Trophoblast cell (in vitro differentiated cells and primary cell): ENCODE measurements around the gene ZNF227.

Experiments
- DNase-seq, 2 donors: peaks; one replicate each; pipeline ENCODE4 v3.0.0-alpha.2; 2016
- H2AFZ ChIP-seq: 2 replicates; pipeline ENCODE4 v1.6.1; 2013; ENCODE audit warnings: low read length, moderate library complexity, mild to moderate bottlenecking; ENCODE audit not compliant: insufficient read depth, poor library complexity
- H2AK5ac ChIP-seq: 2 replicates; pipeline ENCODE4 v1.6.1; 2013; ENCODE audit warnings: mild to moderate bottlenecking, low read length
- H2BK120ac ChIP-seq: 2 replicates; pipeline ENCODE4 v1.6.1; 2013; ENCODE audit warnings: low read length, mild to moderate bottlenecking, moderate library complexity; ENCODE audit not compliant: insufficient read depth, poor library complexity
- H2BK12ac ChIP-seq: 2 replicates; pipeline ENCODE4 v1.6.1; 2013; ENCODE audit warnings: mild to moderate bottlenecking, low read length, moderate library complexity
- H2BK5ac ChIP-seq: 2 replicates; pipeline ENCODE4 v1.6.1; 2013; ENCODE audit warnings: low read length, low read depth, moderate library complexity, mild to moderate bottlenecking; ENCODE audit not compliant: poor library complexity
- H3K14ac ChIP-seq: 2 replicates; pipeline ENCODE4 v1.6.1; 2013; ENCODE audit warnings: mild to moderate bottlenecking, low read length
- H3K18ac ChIP-seq: 2 replicates; pipeline ENCODE4 v1.6.1; 2013; ENCODE audit warnings: mild to moderate bottlenecking, low read length
- H3K23ac ChIP-seq: 2 replicates; pipeline ENCODE4 v1.6.1; 2013; ENCODE audit warnings: low read length
- H3K27ac ChIP-seq: 2 replicates; pipeline ENCODE4 v1.5.1; 2013; ENCODE audit warnings: low read depth, mild to moderate bottlenecking, inconsistent platforms, low read length, moderate library complexity
- H3K27me3 ChIP-seq: 2 replicates; pipeline ENCODE4 v1.6.1; 2013; ENCODE audit warnings: inconsistent platforms, mild to moderate bottlenecking, low read length, moderate library complexity; ENCODE audit not compliant: insufficient read depth
- H3K36me3 ChIP-seq, 2 experiments: 1 replicate in 1 of 2; 2 replicates in 1 of 2; pipeline ENCODE4 v1.6.1; 2013; ENCODE audit warnings: low read length in 2 of 2, mild to moderate bottlenecking in 2 of 2, moderate library complexity in 1 of 2; ENCODE audit not compliant: insufficient read depth in 2 of 2, control insufficient read depth in 1 of 2
- H3K4ac ChIP-seq: 2 replicates; pipeline ENCODE4 v1.6.1; 2013; ENCODE audit warnings: low read depth, mild to moderate bottlenecking, low read length, moderate library complexity
- H3K4me1 ChIP-seq, 2 experiments: 1 replicate in 1 of 2; 2 replicates in 1 of 2; pipeline ENCODE4 v1.6.1; 2013; ENCODE audit warnings: low read length in 2 of 2, mild to moderate bottlenecking in 2 of 2, moderate library complexity in 1 of 2; ENCODE audit not compliant: insufficient read depth in 2 of 2, control insufficient read depth in 1 of 2
- H3K4me2 ChIP-seq: 2 replicates; pipeline ENCODE4 v1.6.1; 2013; ENCODE audit warnings: inconsistent platforms, mild to moderate bottlenecking, low read length, moderate library complexity
- H3K4me3 ChIP-seq: 2 replicates; pipeline ENCODE4 v1.5.1; 2013; ENCODE audit warnings: mild to moderate bottlenecking, low read depth, low read length, inconsistent platforms
- H3K79me1 ChIP-seq: one replicate; pipeline ENCODE4 v1.6.1; 2013; ENCODE audit warnings: low read length
- H3K79me2 ChIP-seq: 2 replicates; pipeline ENCODE4 v1.6.1; 2013; ENCODE audit warnings: low read length, mild to moderate bottlenecking; ENCODE audit not compliant: control insufficient read depth, insufficient read depth, poor library complexity
- H3K9ac ChIP-seq: 2 replicates; pipeline ENCODE4 v1.6.1; 2013; ENCODE audit warnings: mild to moderate bottlenecking, low read length
- H3K9me3 ChIP-seq: 2 replicates; pipeline ENCODE4 v1.6.1; 2013; ENCODE audit warnings: low read depth, mild to moderate bottlenecking, control low read depth, inconsistent platforms, low read length; ENCODE audit not compliant: insufficient read depth
- H4K12ac ChIP-seq: 2 replicates; pipeline ENCODE4 v1.6.1; 2013; ENCODE audit warnings: low read depth, mild to moderate bottlenecking, low read length, moderate library complexity
- H4K8ac ChIP-seq: 2 replicates; pipeline ENCODE4 v1.6.1; 2013; ENCODE audit warnings: low read depth, mild to moderate bottlenecking, low read length, moderate library complexity
- H4K91ac ChIP-seq: one replicate; pipeline ENCODE4 v1.6.1; 2013; ENCODE audit warnings: low read depth, mild to moderate bottlenecking, low read length, moderate library complexity
- WGBS: extraction: QIAGEN DNeasy Blood & Tissue Kit; methylation state at CpG from one replicate; pipeline ENCODE4 v1.1.7; 2013; ENCODE audit warnings: missing lambda C conversion rate; ENCODE audit not compliant: insufficient read length, insufficient coverage; ENCODE audit errors: extremely low coverage; 5-methylcytosine and 5-hydroxymethylcytosine counted together

ZNF227 gene

DNA sequence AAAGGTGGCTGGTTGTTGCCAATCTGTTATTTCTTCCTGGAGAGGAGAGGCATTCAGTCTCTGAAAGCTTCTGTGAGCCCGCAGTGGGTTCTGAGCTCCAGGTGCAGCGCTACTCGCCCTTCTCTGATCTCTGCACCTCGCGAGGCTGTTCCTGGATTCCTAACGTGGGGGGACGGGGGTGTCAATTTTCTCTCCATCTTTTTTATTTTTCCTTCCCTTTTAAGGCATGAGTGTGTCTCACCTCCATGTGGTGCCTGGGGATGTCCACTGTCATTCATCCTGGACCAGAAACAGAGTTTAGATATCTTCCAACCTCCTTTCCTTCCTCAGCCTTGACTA lies 48.0 kb downstream of the ZNF227 start:
- H3K4ac ChIP-seq, result no peak overlapping the region
- H3K14ac ChIP-seq, result no peak overlapping the region
- H2BK120ac ChIP-seq, result no peak overlapping the region
- no peak overlapping the region for H3K9ac ChIP-seq
- H2AK5ac ChIP-seq, result no peak overlapping the region
- no peak overlapping the region for H2BK5ac ChIP-seq
- H3K23ac ChIP-seq, result no peak overlapping the region
- no peaks in the 10 kb centered on the region for H3K79me2 ChIP-seq
- H3K27ac ChIP-seq, result no peak overlapping the region
- no CpG with 5 or more reads among the region's 7 CpGs for WGBS
- H3K27me3 ChIP-seq, result no peaks in the 10 kb centered on the region
- no peak overlapping the region for H2AFZ ChIP-seq
- peak overlapping the region; percentile 74 for H3K4me2 ChIP-seq
- no peaks in the 10 kb centered on the region for H3K4me1 ChIP-seq
- no peak overlapping the region for H4K91ac ChIP-seq
- no peak overlapping the region for H4K8ac ChIP-seq
- H3K9me3 ChIP-seq, result no peaks in the 10 kb centered on the region
- H3K18ac ChIP-seq, result no peak overlapping the region
- no peaks in the 10 kb centered on the region for H3K79me1 ChIP-seq
- no peak overlapping the region for H2BK12ac ChIP-seq
- no peak overlapping the region for H3K4me3 ChIP-seq
- DNase-seq, result no peak
- no peak overlapping the region for H4K12ac ChIP-seq
- no peaks in the 10 kb centered on the region for H3K36me3 ChIP-seq

DNA sequence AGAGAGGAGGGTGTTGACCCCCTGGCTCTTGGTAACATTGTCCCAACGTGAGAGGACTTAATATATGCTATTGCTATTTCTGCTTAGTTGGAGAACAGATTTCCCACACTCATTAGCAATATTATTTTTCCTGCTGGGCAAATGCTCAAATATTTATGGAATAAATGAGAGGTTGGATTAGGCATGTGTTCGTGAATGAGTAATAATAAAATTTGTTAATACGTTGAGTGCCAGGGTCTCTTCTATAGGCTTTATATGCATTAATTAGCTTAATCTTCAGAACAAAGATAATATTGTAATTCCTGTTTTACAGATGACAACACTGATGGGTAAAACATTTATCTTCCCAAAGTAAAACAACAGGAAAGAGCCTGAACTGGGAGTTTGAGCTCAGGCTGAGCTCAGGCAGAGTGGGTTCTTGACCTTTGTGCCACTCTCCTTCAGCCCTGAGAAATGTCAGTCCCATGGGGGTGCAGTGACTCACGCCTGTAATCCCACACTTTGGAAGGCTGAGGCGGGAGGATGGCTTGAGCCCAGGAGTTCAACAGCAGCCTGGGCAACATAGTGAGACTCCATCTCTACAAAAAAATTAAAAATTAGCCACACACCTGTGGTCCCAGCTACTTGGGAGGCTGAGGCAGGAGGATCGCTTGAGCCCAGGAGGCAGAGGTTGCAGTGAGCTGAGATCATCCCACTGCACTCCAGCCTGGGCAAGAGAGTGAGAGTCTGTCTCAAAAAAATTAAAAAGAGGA lies 48.5 kb downstream of the ZNF227 start:
- 100% methylated on average over 1 of the region's 6 CpGs for WGBS
- Histone ChIP-seq H3K9me3 (no peaks in the 10 kb centered on the region), H3K79me1 (no peaks in the 10 kb centered on the region), H4K12ac (no peak overlapping the region), H3K4me1 (no peaks in the 10 kb centered on the region), H3K4ac (no peak overlapping the region), H3K27ac (no peak overlapping the region), H3K18ac (no peak overlapping the region), H3K9ac (no peak overlapping the region), H4K91ac (no peak overlapping the region), H3K4me3 (no peak overlapping the region), H3K36me3 (no peaks in the 10 kb centered on the region), H3K23ac (no peak overlapping the region), H2BK12ac (no peak overlapping the region), H3K79me2 (no peaks in the 10 kb centered on the region), H2BK120ac (no peak overlapping the region), H4K8ac (no peak overlapping the region), H2AFZ (no peak overlapping the region), H3K4me2 (no peak overlapping the region), H3K27me3 (no peaks in the 10 kb centered on the region), H3K14ac (no peak overlapping the region), H2AK5ac (no peak overlapping the region), H2BK5ac (no peak overlapping the region)
- DNase-seq, result no peak

DNA sequence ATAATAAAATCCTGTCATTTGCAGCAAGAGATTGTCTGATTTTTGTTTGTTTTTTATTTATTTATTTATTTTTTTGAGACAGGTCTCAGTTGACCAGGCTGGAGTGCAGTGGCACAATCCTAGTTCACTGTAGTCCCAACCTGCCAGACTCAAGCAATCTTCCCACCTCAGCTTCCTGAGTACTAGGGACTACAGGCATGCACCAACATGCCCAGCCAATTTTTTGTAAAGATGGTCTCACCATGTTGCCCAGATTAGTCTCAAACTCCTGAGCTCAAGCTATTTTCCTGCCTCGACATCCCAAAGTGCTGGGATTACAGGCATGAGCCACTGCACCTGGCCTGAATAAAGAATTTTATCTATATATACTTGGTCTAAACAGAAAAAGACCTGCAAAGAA lies 65.0 kb downstream of the ZNF227 start:
- H3K23ac ChIP-seq, result no peak overlapping the region
- H2BK12ac ChIP-seq, result no peak overlapping the region
- no peak overlapping the region for H3K27ac ChIP-seq
- no peak overlapping the region for H3K4me3 ChIP-seq
- peaks cover 2 to 3% of the 10 kb centered on the region in 2 experiments for H3K36me3 ChIP-seq
- no peak overlapping the region for H3K14ac ChIP-seq
- no peak overlapping the region for H3K9ac ChIP-seq
- no peak overlapping the region for H4K91ac ChIP-seq
- no peak overlapping the region for H4K12ac ChIP-seq
- H2AK5ac ChIP-seq, result no peak overlapping the region
- no peaks in the 10 kb centered on the region for H3K4me1 ChIP-seq
- DNase-seq, result no peak
- no peak overlapping the region for H2AFZ ChIP-seq
- H2BK120ac ChIP-seq, result no peak overlapping the region
- H3K4me2 ChIP-seq, result no peak overlapping the region
- H3K4ac ChIP-seq, result no peak overlapping the region
- no peak overlapping the region for H3K18ac ChIP-seq
- H4K8ac ChIP-seq, result no peak overlapping the region
- no peaks in the 10 kb centered on the region for H3K27me3 ChIP-seq
- no CpG with 5 or more reads among the region's 1 CpG for WGBS
- peak overlapping the region; percentile 21 for H2BK5ac ChIP-seq
- no peaks in the 10 kb centered on the region for H3K79me1 ChIP-seq
- H3K79me2 ChIP-seq, result no peaks in the 10 kb centered on the region
- H3K9me3 ChIP-seq, result peaks cover 6% of the 10 kb centered on the region

DNA sequence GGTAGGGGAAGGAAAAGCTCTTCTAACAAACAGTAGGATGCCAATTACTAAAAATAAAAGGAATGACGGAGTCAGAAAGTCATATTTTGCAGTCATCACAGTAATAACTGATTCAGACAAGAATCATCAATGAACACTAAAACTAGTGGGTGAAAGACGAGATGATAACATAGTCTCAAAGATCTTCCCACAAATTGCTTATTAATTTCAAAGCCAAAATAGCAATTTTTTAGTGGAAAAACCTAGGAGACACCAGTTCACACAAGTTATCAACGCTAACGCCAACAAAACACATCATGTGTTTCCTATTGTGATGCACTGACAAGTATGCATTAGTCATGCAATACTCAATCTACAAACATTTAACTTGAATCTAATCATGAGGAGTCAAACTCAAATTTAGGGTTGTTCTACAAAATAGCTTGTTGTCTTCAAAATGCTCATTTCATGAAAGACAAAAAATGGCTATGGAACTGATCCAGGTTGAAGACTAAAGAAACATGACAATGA lies 65.9 kb downstream of the ZNF227 start:
- H2BK12ac ChIP-seq, result no peak overlapping the region
- H3K9ac ChIP-seq, result no peak overlapping the region
- H2BK120ac ChIP-seq, result no peak overlapping the region
- no peak overlapping the region for H3K23ac ChIP-seq
- no peaks in the 10 kb centered on the region for H3K79me2 ChIP-seq
- H3K27me3 ChIP-seq, result no peaks in the 10 kb centered on the region
- H3K27ac ChIP-seq, result no peak overlapping the region
- H3K4ac ChIP-seq, result no peak overlapping the region
- no peak overlapping the region for H4K8ac ChIP-seq
- H3K9me3 ChIP-seq, result peaks cover 6% of the 10 kb centered on the region
- no peak for DNase-seq
- H3K14ac ChIP-seq, result no peak overlapping the region
- no peaks in the 10 kb centered on the region for H3K79me1 ChIP-seq
- no peak overlapping the region for H4K12ac ChIP-seq
- H3K4me2 ChIP-seq, result no peak overlapping the region
- no peak overlapping the region for H2AK5ac ChIP-seq
- H3K18ac ChIP-seq, result no peak overlapping the region
- H3K4me1 ChIP-seq, result no peaks in the 10 kb centered on the region
- no peak overlapping the region for H4K91ac ChIP-seq
- no peak overlapping the region for H3K4me3 ChIP-seq
- no peak overlapping the region for H2AFZ ChIP-seq
- WGBS, result no CpG with 5 or more reads among the region's 4 CpGs
- H2BK5ac ChIP-seq, result no peak overlapping the region
- H3K36me3 ChIP-seq, result peaks cover 2 to 3% of the 10 kb centered on the region in 2 experiments
